Urinary bladder (tissue), 4 donors: ENCODE data around the gene HNRNPF. TPM values are rescaled to one million over a fixed set of nuclear protein-coding genes. Genes with fewer than 3 reads are reported as not detected.
"Not testable (repeated sequence)": the region's sequence is repeated elsewhere in the genome, so short reads cannot be mapped to it uniquely, and the experiment has no call there.

Source experiments
- DNase-seq: peaks from one replicate; pipeline ENCODE4 v3.0.0-alpha.2; 2015; ENCODE audit errors: extremely low spot score
- H3K27ac ChIP-seq: one replicate; pipeline ENCODE4 v1.5.1; 2013; ENCODE audit warnings: low read depth, mild to moderate bottlenecking, moderate library complexity
- H3K36me3 ChIP-seq: one replicate; pipeline ENCODE4 v1.6.1; 2013; ENCODE audit warnings: mild to moderate bottlenecking, moderate library complexity; ENCODE audit not compliant: insufficient read depth
- H3K4me1 ChIP-seq: one replicate; pipeline ENCODE4 v1.6.1; 2013; ENCODE audit warnings: mild to moderate bottlenecking, moderate library complexity; ENCODE audit not compliant: insufficient read depth
- H3K4me3 ChIP-seq: one replicate; pipeline ENCODE4 v1.5.1; 2013; ENCODE audit warnings: low read depth, low read length
- WGBS: extraction: QIAGEN DNeasy Blood & Tissue Kit; methylation state at CpG from one replicate; pipeline ENCODE4 v1.1.7; 2013; 5-methylcytosine and 5-hydroxymethylcytosine counted together
- polyA plus RNA-seq: library from polyadenylated mRNA; stranded (reverse); fragments of 200-250 nt; gene quantifications from one replicate; pipeline ENCODE4 v1.2.3, GENCODE V29; 2013
- total RNA-seq: library from RNA; depleted of rRNA; stranded (reverse); fragments of >200 nt; gene quantifications from one replicate; pipeline ENCODE4 v1.2.3, GENCODE V29; 2014
- donor health status: healthy with polysubstance abuse.
- donor health status: healthy.

Gene HNRNPF
- total and polyA plus RNA-seq, 2 donors, result 119 to 174 TPM

GRCh38 chr10:43350686-43351085 is 58.3 kb downstream of the HNRNPF start:
- DNase-seq, result no peak
- Histone ChIP-seq H3K4me1 (no peaks in the 10 kb centered on the region), H3K36me3 (no peaks in the 10 kb centered on the region), H3K27ac (no peak overlapping the region), H3K4me3 (no peak overlapping the region)
- 39% methylated on average over 34 of the region's 34 CpGs for WGBS

GRCh38 chr10:43350156-43350555 is 58.8 kb downstream of the HNRNPF start:
- no peaks in the 10 kb centered on the region for H3K4me1 ChIP-seq
- H3K27ac ChIP-seq, result no peak overlapping the region
- 55% methylated on average over 7 of the region's 7 CpGs for WGBS
- no peak overlapping the region for H3K4me3 ChIP-seq
- no peaks in the 10 kb centered on the region for H3K36me3 ChIP-seq
- DNase-seq, result no peak

GRCh38 chr10:43348511-43349312 is 60.3 kb downstream of the HNRNPF start:
- no peaks in the 10 kb centered on the region for H3K36me3 ChIP-seq
- WGBS, result 55% methylated on average over 13 of the region's 13 CpGs
- no peak overlapping the region for H3K4me3 ChIP-seq
- no peaks in the 10 kb centered on the region for H3K4me1 ChIP-seq
- DNase-seq, result peak; percentile 70
- no peak overlapping the region for H3K27ac ChIP-seq

- H3K36me3 ChIP-seq, result no peaks in the 10 kb centered on the region
- 77% methylated on average over 4 of the region's 4 CpGs for WGBS
- no peaks in the 10 kb centered on the region for H3K4me1 ChIP-seq
- H3K4me3 ChIP-seq, result no peak overlapping the region
- H3K27ac ChIP-seq, result no peak overlapping the region
- DNase-seq, result no peak
These were observed 61.0 kb downstream of the HNRNPF start for GRCh38 chr10:43347997-43348396.

- H3K4me3 ChIP-seq, result no peak overlapping the region
- H3K4me1 ChIP-seq, result no peaks in the 10 kb centered on the region
- H3K27ac ChIP-seq, result no peak overlapping the region
- no peak for DNase-seq
- 75% methylated on average over 8 of the region's 8 CpGs for WGBS
- no peaks in the 10 kb centered on the region for H3K36me3 ChIP-seq
These were observed 64.9 kb downstream of the HNRNPF start for GRCh38 chr10:43344051-43344450.

- no peak for DNase-seq
- Histone ChIP-seq H3K36me3 (no peaks in the 10 kb centered on the region), H3K27ac (no peak overlapping the region), H3K4me1 (no peaks in the 10 kb centered on the region), H3K4me3 (no peak overlapping the region)
- whole genome bisulfite sequencing, result 96% methylated on average over 15 of the region's 15 CpGs
These were observed 65.9 kb downstream of the HNRNPF start for GRCh38 chr10:43343126-43343525.

- no peak for DNase-seq
- Histone ChIP-seq H3K27ac (no peak overlapping the region), H3K36me3 (no peaks in the 10 kb centered on the region), H3K4me1 (no peaks in the 10 kb centered on the region), H3K4me3 (no peak overlapping the region)
- WGBS, result 89% methylated on average over 49 of the region's 49 CpGs
These were observed 66.5 kb downstream of the HNRNPF start for GRCh38 chr10:43342279-43343125.

- H3K4me1 ChIP-seq, result no peaks in the 10 kb centered on the region
- 80% methylated on average over 7 of the region's 7 CpGs for WGBS
- H3K4me3 ChIP-seq, result no peak overlapping the region
- no peak overlapping the region for H3K27ac ChIP-seq
- H3K36me3 ChIP-seq, result no peaks in the 10 kb centered on the region
- DNase-seq, result no peak
These were observed 67.5 kb downstream of the HNRNPF start for GRCh38 chr10:43341450-43341849.

- H3K36me3 ChIP-seq, result no peaks in the 10 kb centered on the region
- 73% methylated on average over 9 of the region's 9 CpGs for WGBS
- no peaks in the 10 kb centered on the region for H3K4me1 ChIP-seq
- no peak for DNase-seq
- H3K4me3 ChIP-seq, result no peak overlapping the region
- H3K27ac ChIP-seq, result no peak overlapping the region
These were observed 68.4 kb downstream of the HNRNPF start for GRCh38 chr10:43340619-43341018.

GRCh38 chr10:43340101-43340500 is 68.9 kb downstream of the HNRNPF start:
- H3K4me1 ChIP-seq, result no peaks in the 10 kb centered on the region
- WGBS, result 81% methylated on average over 6 of the region's 6 CpGs
- H3K4me3 ChIP-seq, result no peak overlapping the region
- DNase-seq, result no peak
- H3K27ac ChIP-seq, result no peak overlapping the region
- no peaks in the 10 kb centered on the region for H3K36me3 ChIP-seq

GRCh38 chr10:43339136-43339535 is 69.8 kb downstream of the HNRNPF start:
- Histone ChIP-seq H3K27ac (no peak overlapping the region), H3K4me3 (no peak overlapping the region), H3K4me1 (no peaks in the 10 kb centered on the region), H3K36me3 (no peaks in the 10 kb centered on the region)
- WGBS, result 61% methylated on average over 11 of the region's 11 CpGs
- no peak for DNase-seq

- Histone ChIP-seq H3K4me1 (no peaks in the 10 kb centered on the region), H3K4me3 (no peak overlapping the region), H3K27ac (no peak overlapping the region), H3K36me3 (no peaks in the 10 kb centered on the region)
- no peak for DNase-seq
- WGBS, result 87% methylated on average over 12 of the region's 12 CpGs
These were observed 70.9 kb downstream of the HNRNPF start for GRCh38 chr10:43338117-43338516.

- not testable (repeated sequence) for H3K36me3 ChIP-seq, H3K4me3 ChIP-seq, H3K27ac ChIP-seq, DNase-seq, H3K4me1 ChIP-seq
- 21% methylated on average over 6 of the region's 9 CpGs for WGBS
These were observed 71.5 kb downstream of the HNRNPF start for GRCh38 chr10:43337536-43337935.
